Kidney glomerular epithelial cell (primary cell): ENCODE results near the gene FRS2.

ENCODE experiments used
- DNase-seq: peaks from one replicate; lab custom pipeline; 2025; lab: John Stamatoyannopoulos, UW

Gene FRS2

DNA sequence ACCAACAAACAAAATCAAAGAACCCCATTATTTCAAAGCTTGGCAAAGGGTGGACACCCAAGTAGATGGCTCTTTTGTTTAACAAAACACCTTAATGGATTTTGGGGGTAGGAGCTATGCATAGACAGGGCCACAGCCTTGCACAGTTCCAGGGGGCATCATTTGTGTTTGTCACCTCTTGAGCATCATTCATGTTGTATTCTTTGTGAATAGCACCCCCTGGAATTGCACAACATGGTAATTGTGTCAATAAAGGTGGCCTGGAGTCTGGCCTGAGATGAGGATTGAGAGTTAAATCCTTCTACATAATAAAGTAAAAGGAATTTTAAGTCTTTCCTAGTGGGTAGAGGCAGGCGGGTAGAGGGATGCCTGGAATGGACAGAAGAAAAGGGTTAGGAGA lies 3.3 kb upstream of the FRS2 start:
- no peak for DNase-seq

DNA sequence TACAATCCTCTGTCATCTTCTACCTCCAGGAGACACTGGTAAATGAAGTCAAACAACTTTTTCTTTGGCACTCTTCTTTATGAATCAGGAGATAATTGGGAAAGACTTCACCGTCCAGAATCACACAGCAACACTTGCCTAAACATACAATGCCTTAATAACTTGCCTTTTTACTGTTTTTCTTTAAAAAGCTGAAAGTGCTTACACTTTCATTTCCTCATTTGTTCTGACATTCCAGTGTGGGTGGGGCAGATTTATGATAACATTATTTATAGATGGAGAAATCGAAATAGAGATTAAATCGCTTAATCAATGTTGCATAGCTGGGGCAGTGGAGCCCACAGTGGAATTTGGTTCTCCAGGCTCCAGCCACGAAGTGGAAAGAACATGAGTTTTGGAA lies 2.8 kb upstream of the FRS2 start:
- no peak for DNase-seq

- no peak for DNase-seq
Measured at GRCh38 chr12:69468237-69469026, 1.8 kb upstream of the FRS2 start.

- DNase-seq = no peak
Measured at GRCh38 chr12:69469854-69470188, 367 bp upstream of the FRS2 start.

DNA sequence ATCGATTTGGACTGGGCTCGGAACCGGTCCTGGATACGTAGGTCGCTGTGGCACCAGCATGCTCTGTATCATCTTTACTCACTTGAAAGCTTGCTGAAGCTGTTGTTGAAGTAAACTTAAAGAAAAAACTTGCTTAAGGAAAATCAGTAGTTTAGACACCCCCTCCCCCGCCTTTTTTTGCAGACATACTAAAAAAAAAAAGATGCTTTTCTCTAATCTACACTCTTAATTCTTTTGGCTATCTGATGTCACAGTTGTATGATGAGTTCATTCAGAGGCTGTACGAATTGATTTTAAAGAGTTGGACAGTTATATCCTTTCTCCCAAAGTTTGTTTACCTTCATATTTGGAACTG lies 865 bp downstream of the FRS2 start:
- no peak for DNase-seq

DNA sequence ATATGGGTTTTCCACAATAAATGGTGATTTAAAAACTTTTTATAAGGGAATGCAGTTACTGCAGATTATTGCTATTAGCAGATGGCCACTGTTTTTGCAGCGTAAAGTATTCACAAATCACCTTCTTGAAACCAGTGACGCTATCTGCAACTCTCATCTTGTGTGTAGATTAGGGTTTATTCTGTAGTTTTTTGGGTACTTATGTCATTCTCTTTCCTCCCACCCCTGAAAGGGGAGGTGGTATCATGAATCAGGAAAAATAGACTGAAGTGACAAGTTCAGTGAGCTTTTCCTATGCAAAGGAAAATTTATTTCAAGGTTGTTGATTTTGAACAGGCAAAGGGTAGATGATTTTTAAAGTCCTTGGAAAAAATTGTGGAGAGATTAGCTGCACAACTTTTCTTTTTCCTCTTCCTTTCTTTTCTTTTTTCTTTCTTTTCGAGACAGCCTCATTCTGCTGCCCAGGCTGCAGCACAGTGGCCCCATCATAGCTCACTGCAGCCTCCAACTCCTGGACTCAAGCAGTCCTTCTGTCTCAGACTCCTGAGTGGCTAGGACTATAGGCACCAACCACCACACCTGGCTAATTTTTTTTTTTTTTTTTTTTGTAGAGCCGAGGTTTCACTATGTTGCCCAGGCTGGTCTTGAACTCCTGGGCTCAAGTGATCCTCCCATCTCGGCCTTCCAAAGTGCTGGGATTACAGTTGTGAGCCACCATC lies 1.6 kb downstream of the FRS2 start:
- no peak for DNase-seq

- no peak for DNase-seq
Measured at GRCh38 chr12:69473262-69473661, 3.1 kb downstream of the FRS2 start.

DNA sequence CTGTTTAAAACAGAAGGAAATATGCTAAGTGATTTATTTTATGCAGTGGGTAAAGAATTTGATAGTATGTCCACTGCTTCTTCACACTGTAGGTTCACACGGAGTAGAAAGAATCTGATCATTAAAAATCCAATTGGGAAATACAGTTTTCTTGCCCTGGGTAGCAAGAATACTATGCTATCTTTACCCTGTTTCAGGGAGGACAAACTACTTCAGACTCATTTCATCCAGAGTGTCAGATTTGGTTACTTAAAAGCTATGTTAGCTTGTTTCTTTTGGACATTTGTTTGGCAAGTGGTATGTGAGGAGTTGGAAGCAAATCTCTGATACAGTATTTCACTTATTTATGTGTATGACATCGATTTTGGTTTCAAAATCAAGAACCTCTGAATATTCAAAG lies 4.3 kb downstream of the FRS2 start:
- DNase-seq = no peak

DNA sequence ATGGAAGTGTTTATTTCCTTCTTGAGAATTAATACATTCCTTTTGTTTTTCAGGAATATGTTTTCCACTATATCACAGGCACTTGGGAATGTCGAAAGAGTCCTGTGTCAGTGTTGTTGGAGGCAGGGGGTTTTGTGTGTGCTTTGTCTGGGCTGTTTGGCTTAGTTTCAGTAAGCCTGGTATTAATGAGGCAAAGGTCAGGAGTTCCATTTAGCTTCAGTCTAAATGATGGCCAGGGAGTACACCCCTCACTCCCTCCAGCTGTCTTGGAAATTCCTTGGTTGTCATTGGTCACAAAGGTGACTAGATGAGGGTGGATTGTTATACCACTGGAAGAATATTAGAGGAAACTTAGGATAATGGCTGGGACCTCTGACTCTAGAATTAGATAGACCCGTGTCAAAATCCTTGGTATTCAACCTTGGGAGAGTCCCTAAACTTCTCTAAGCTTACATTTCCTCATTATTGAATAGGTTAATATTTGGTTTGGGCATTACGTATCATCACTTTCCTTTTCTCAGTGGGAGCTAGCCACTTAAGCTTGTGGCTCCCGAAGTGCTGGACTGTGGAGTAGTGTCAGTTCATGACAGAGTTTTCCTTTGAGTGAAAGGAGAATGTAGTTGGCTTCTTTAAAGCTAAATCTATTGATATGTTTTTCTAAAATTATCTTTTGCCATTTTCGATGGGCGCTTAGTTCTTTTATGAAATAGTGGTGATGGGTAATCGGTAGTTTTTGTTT lies 5.2 kb downstream of the FRS2 start:
- DNase-seq = peak; percentile 8

- no peak for DNase-seq
Measured at GRCh38 chr12:69476276-69477017, 6.3 kb downstream of the FRS2 start.

DNA sequence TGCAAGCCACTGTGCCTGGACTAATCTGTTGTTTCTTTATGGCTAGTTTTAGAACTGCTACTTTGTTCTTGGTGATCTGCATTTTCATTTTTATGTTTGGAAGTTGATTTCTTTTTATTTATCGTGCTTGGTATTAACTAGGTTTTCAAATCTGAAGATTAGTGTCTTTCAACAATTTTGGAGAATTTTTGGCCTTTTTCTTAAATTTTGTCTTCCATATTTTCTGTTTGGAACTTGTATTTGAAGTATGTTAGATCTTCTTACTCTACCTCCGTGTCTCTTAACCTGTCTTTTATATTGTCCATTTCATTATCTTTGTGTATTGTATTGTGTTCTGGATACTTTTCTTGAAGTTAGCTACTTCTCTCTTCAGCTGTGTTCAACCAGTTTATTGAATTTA lies 9.5 kb downstream of the FRS2 start:
- no peak for DNase-seq

DNA sequence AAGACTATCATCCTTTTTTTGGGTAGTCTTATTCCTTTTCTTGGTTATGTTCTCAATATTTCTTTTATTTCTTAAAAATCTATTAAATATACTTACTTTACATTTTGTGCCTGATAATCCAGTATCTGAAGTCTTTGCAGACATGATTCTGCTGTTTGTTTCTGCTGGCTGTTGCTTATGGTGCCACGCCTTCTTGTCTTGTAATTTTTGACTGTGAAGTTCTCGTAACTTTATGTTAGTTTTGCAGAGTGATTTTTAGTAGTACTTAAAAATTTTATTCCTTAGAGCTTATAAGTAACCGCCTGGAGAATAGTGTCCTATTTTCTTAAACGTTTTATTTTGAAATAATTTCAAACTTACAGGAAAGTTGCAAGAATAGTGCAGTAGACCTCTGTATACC lies 10.5 kb downstream of the FRS2 start:
- no peak for DNase-seq

GRCh38 chr12:69481133-69481532 lies 10.9 kb downstream of the FRS2 start:
- DNase-seq = no peak

GRCh38 chr12:69483700-69484099 lies 13.5 kb downstream of the FRS2 start:
- no peak for DNase-seq

- no peak for DNase-seq
Measured at GRCh38 chr12:69484428-69484827, 14.2 kb downstream of the FRS2 start.

GRCh38 chr12:69490920-69491643 lies 20.9 kb downstream of the FRS2 start:
- DNase-seq = no peak

DNA sequence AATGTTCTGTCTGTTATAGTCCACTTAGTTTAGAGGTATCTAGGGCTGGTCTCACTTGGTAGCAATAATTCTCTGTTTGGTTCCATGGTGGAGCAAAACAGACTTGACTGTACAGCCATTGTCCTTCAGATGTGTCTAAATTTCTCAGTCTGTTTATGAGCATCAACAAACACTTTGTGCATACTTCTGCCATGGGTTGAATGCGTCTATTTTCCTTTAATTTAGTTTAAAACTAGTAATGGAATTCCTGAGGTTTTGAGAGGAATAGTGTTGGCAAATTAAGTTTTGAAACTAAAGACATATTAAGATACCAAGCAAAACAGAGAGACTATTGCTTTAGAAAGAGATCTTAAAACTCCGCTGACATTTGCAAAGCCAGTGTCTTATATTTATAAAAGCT lies 22.6 kb downstream of the FRS2 start:
- no peak for DNase-seq

GRCh38 chr12:69495071-69495470 lies 24.9 kb downstream of the FRS2 start:
- DNase-seq = no peak

- no peak for DNase-seq
Measured at GRCh38 chr12:69497308-69498026, 27.3 kb downstream of the FRS2 start.

- peak; percentile 40 for DNase-seq
Measured at GRCh38 chr12:69500631-69501030, 30.4 kb downstream of the FRS2 start.
